ENCODE data around the gene PCSK6.

GRCh38 chr15:101378171-101378755, 111.2 kb downstream of the PCSK6 start:
- TF ChIP-seq CTCF (IDR thresholded peaks at IDR 0.05; ENCODE audit: low read length), result no peak
- no peak for TF ChIP-seq EZH2 (optimal IDR thresholded peaks at IDR 0.05; ENCODE audit: low read depth, low read length)

All from MM.1S (cell line).